HepG2 (cell line): ENCODE data around the gene ANAPC5. TPM values are rescaled to one million over a fixed set of nuclear protein-coding genes. Genes with fewer than 3 reads are reported as not detected.

Experiments
- AGO2 ChIP-seq: fragments of 200-400 bp; formaldehyde crosslinking; optimal IDR thresholded peaks from 2 replicates; pipeline ENCODE3; 2017; ENCODE audit warnings: mild to moderate bottlenecking, low read depth, low read length, moderate library complexity
- HMG20B ChIP-seq: conservative IDR thresholded peaks from 2 replicates; pipeline ENCODE4 v1.6.1; 2016; ENCODE audit warnings: missing genetic modification reagents, missing compliant biosample characterization
- MBD4 ChIP-seq: IDR thresholded peaks from 2 replicates; pipeline ENCODE4 v1.6.1; 2012; ENCODE audit warnings: low read length, inconsistent platforms, borderline replicate concordance
- NFIC ChIP-seq: IDR thresholded peaks from 2 replicates; pipeline ENCODE4 v1.6.1; 2012; ENCODE audit warnings: mild to moderate bottlenecking, low read length, inconsistent platforms
- PHF21A ChIP-seq: sonication (generic); formaldehyde crosslinking; IDR thresholded peaks from 2 replicates; pipeline ENCODE4 v1.5.0; 2020; ENCODE audit warnings: mild to moderate bottlenecking, missing genetic modification reagents
- PREB ChIP-seq: sonication (generic); formaldehyde crosslinking; IDR thresholded peaks from 2 replicates; pipeline ENCODE4 v1.4.0; 2020; ENCODE audit warnings: missing genetic modification reagents
- RFX3 ChIP-seq: IDR thresholded peaks from 2 replicates; pipeline ENCODE4 v1.6.1; 2016; ENCODE audit warnings: missing biosample characterization, missing genetic modification reagents
- SCMH1 ChIP-seq: sonication (generic); formaldehyde crosslinking; IDR thresholded peaks from 2 replicates; pipeline ENCODE4 v1.9.0; 2021; ENCODE audit warnings: missing genetic modification reagents, mild to moderate bottlenecking, borderline replicate concordance
- SP4 ChIP-seq: sonication (generic); formaldehyde crosslinking; IDR thresholded peaks from 2 replicates; pipeline ENCODE4 v1.8.1; 2023; ENCODE audit warnings: mild to moderate bottlenecking, missing genetic modification reagents
- TBL1XR1 ChIP-seq: fragments of 150-350 bp; IDR thresholded peaks from 2 replicates; pipeline ENCODE4 v1.6.1; 2014; ENCODE audit warnings: borderline replicate concordance, low read length; ENCODE audit not compliant: partially characterized antibody
- TERF1 ChIP-seq: sonication (generic); formaldehyde crosslinking; IDR thresholded peaks from 2 replicates; pipeline ENCODE4 v1.8.0; 2022; ENCODE audit warnings: mild to moderate bottlenecking, missing genetic modification reagents, moderate library complexity
- TRIM24 ChIP-seq: sonication (generic); formaldehyde crosslinking; IDR thresholded peaks from 2 replicates; pipeline ENCODE4 v1.8.0; 2022; ENCODE audit warnings: mild to moderate bottlenecking, missing genetic modification reagents
- ZBTB3 ChIP-seq: sonication (generic); formaldehyde crosslinking; IDR thresholded peaks from 2 replicates; pipeline ENCODE4 v1.4.0; 2020; ENCODE audit warnings: low read depth, mild to moderate bottlenecking, moderate library complexity, missing genetic modification reagents, borderline replicate concordance
- ZNF318 ChIP-seq: sonication (generic); formaldehyde crosslinking; IDR thresholded peaks from 2 replicates; pipeline ENCODE4 v1.4.0; 2020; ENCODE audit warnings: mild to moderate bottlenecking, missing genetic modification reagents
- ZNF362 ChIP-seq: sonication (generic); formaldehyde crosslinking; IDR thresholded peaks from 2 replicates; pipeline ENCODE4 v1.4.0; 2020; ENCODE audit warnings: missing genetic modification reagents, mild to moderate bottlenecking, borderline replicate concordance
- ZNF382 ChIP-seq: sonication (generic); formaldehyde crosslinking; IDR thresholded peaks from 2 replicates; pipeline ENCODE4 v1.5.0; 2020; ENCODE audit warnings: missing genetic modification reagents, mild to moderate bottlenecking, borderline replicate concordance
- ZNF776 ChIP-seq: sonication (generic); formaldehyde crosslinking; IDR thresholded peaks from 2 replicates; pipeline ENCODE4 v1.4.0; 2020; ENCODE audit warnings: mild to moderate bottlenecking, missing genetic modification reagents
- polyA plus RNA-seq, 8 experiments: library from polyadenylated mRNA; depleted of rRNA in 3 of 8; stranded (reverse) in 7 of 8; unstranded in 1 of 8; fragments of >200 nt; fragmentation: Illumina TruSeq in 4 of 8; extraction: Trizol in 4 of 8; gene quantifications; 2 replicates each; pipeline versions ENCODE4 v1.2.1 to v1.2.3, GENCODE V29; 2011 to 2016; ENCODE audit warnings: low read depth in 4 of 8, missing spikeins in 1 of 8, mixed read lengths in 1 of 8; ENCODE audit not compliant: insufficient read depth in 1 of 8
- total RNA-seq, 5 experiments: library from RNA; depleted of rRNA; stranded (reverse); fragments of >200 nt; fragmentation: Illumina TruSeq; extraction: Trizol; gene quantifications; 2 replicates each; pipeline ENCODE4 v1.2.3, GENCODE V29; 2016; ENCODE audit warnings: low read depth in 1 of 5

Gene ANAPC5
- total and polyA plus RNA-seq, 2 of the 13 experiments (the other 11 are each of a cell fraction or from before 2014, with no cell fraction given), result 146 to 161 TPM

GRCh38 chr12:121351820-121352681, at the start of gene ANAPC5 (continued):
- TF ChIP-seq PREB (CRISPR knock-in tag) (no peak), ZNF318 (CRISPR knock-in tag) (no peak), TERF1 (CRISPR knock-in tag) (no peak), HMG20B (CRISPR knock-in tag) (peak; percentile 79), PHF21A (peak; percentile 97), ZNF776 (CRISPR knock-in tag) (0 out of 2 replicates have a peak, but pooled peaks have one; percentile 52), TBL1XR1 (peak; percentile 72), TRIM24 (CRISPR knock-in tag) (no peak), AGO2 (no peak), SP4 (peak; percentile 89), SCMH1 (CRISPR knock-in tag) (no peak), MBD4 (no peak), ZNF362 (CRISPR knock-in tag) (peak; percentile 53; the same call in 1 of the 2 replicates), ZNF382 (CRISPR knock-in tag) (no peak), ZBTB3 (CRISPR knock-in tag) (no peak), NFIC (0 out of 2 replicates have a peak, but pooled peaks have one; percentile 35), RFX3 (CRISPR knock-in tag) (no peak)
